Stimulated activated CD8-positive, alpha-beta memory T cell treated with anti-CD3 and anti-CD28 coated beads, Interleukin-7, amount 100 ng/mL, for 1 hour (primary cell): ENCODE data around the gene PTH2R.
"Not testable (repeated sequence)": the region's sequence is repeated elsewhere in the genome, so short reads cannot be mapped to it uniquely, and the experiment has no call there.

Experiments used
- DNase-seq, 2 donors: peaks; one replicate each; pipeline ENCODE4 v3.0.0-alpha.2; 2020; ENCODE audit warnings: low read depth in 2 of 2

Gene PTH2R

DNA sequence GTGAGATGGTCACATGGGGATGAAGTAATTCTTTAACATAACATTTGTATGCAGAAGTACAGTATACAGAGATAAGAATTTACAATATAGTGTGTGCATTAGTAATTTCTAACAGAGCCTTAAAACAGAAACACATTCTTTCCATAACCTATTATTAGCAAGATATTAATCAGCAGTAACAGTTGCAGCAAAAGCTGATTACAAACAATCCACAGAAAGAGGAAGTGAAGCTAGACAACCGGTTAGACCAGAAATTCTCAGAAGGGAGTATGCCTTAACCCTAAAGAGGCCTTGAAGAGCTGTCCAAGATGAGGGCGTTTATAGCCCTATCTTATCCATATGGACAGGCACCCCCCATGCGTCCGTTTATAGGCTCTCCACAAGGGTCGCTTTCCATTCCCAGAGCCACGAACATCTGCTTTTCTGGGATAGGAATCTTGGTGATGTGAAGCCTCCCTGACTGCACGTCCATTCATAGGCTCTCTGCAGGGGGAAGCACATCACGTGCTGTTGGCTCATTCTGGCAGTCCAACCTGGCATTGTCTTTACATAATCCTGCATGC is 75.9 kb downstream of the PTH2R start:
- DNase-seq = not testable (repeated sequence)

DNA sequence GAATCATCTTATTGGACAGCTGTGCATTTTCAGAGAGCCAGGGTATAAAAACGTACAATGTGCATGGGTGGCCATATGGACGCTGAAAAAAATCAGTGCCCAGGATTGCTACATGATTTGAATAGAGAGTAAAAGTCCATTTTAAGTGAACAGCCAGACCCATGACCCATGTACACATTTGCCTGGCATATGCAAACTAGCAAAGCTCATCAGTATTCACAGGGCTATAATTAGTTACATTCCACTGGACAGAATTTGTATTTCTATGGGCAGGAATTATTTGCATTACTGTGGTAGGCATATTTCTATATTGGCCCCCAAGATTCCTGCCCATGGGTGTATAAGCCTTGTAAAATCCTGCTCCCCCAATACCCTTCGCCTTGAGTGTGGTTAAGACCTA is 78.8 kb downstream of the PTH2R start:
- DNase-seq = no peak

DNA sequence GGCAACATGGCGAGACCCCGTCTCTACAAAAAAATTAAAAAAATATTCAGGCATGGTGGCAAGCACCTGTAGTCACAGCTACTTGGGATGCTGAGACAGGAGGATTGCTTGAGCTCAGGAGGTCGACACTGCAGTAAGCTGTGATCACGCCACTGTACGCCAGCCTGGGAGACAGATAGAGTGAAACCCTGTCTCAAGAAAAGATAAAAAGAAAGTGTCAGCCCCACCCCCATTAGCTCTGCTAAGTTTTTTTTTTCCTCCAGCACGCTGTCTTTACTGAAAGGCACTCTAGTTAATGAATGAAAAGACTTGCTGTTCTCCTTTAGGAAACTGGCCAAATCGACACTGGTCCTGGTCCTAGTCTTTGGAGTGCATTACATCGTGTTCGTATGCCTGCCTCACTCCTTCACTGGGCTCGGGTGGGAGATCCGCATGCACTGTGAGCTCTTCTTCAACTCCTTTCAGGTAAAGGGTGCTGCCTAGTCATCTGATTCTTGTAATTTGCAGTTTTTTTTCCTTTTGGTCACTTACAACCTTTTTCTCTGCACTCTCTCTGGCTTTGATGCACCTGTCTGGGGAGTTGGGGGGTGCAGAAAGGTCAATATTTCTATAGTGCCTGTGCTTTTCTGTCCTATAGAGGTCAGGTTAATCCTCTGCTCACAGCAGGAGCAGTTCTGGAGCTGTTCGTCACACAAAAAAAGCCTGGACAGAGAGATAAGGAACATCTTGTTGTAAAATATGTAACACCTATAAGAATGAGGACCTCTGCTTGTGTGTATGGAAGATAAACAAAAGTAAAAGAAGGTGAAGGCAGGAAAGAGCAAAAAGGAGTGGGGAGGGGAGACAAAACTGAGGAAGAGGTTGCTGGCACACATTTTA is 82.3 kb downstream of the PTH2R start:
- DNase-seq = no peak

DNA sequence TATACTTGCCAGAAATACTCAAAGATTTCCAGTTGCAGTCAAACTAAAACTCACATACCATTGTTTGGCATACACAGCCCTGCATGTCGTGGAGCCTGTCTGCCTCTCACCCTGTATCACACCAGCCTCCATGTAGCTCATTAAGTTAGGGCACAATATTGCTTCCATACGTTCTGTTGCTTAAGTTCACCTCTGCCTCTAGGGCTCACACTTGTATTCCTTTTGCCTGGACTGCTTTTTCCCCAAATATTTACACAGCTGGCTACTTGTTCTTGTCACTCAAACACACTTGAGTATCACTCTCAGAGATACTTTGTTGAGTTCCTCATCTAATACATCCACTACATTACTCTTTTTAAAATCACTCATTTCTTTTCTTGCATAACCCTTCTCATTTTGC is 83.1 kb downstream of the PTH2R start:
- no peak for DNase-seq

DNA sequence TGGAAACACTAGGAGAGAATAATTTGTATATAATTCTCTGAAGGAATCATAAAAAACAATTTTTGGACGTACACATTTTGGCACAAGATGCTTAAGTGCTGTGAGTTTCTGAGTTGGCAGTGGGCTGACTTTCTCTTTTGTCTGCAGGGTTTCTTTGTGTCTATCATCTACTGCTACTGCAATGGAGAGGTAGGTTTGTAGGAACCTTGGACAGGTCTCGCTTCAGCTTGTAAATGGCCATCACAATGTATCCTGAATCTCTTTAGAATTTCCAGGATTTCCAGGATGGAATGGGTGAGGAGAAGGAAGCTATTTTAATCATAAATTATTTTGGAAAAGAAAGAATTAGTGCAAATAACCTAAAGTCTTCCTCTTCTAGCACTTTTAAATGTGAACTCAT is 83.9 kb downstream of the PTH2R start:
- DNase-seq = no peak

DNA sequence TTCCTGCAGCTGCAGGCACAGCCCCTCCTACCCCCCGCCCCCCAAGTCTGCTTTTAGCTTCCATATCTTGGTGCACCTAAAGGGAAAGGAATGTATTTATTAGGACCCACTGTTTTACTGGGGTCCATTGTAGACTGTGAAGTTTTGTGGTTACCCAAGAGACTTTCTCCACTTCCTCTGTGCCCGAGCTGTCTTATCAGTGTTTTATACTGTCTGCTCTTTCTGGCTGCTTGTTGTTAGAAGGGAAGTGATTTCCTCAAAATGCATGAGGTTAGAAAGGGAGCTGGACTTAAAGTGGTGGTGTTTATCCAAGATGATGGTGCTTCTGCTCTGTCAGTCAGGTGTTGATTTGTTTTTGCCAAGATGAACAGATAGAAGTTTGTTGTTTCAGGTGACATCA is 85.0 kb downstream of the PTH2R start:
- DNase-seq = no peak

DNA sequence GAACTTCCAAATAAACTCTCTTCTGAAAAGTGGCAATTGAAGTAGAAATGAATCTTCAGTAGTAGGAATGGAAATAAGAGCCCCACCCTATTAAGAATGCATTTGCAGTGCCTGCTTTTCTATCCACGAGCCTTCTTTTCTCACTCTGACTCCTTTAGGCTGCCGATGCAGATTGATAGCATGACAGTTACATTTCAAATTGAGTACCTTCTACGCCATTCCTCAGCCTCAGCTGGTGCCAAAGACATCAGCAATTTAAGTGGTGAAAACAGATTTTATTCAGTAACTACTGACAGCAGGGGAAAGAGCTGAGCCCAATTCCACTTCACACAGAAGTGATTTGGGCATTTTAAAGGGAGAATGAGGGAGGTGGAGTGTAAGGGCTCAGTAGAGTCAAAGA is 85.5 kb downstream of the PTH2R start:
- DNase-seq = no peak

DNA sequence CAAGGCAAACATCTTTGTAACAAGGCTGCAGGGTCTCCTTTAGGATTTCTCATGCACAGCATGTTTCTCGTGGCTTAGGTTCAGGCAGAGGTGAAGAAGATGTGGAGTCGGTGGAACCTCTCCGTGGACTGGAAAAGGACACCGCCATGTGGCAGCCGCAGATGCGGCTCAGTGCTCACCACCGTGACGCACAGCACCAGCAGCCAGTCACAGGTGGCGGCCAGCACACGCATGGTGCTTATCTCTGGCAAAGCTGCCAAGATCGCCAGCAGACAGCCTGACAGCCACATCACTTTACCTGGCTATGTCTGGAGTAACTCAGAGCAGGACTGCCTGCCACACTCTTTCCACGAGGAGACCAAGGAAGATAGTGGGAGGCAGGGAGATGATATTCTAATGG is 86.6 kb downstream of the PTH2R start:
- DNase-seq = no peak

DNA sequence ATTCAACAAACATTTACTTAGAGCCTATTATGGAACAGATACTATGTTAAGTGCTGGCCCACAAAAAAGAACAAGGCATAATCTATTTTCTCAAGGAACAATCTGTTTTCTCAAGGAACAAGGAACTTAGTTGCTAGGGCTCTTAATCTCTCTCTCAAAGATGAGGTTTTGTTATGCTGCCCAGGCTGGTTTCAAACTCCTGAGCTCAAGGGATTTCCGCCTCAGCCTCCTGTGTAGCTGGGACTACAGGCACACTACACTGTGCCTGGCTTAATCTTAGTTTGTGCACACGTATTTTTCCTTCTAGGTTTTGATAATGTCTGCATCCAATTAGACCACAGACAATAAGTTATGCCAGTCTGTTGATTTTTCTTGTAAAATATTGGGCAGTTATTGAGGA is 89.5 kb downstream of the PTH2R start:
- DNase-seq = no peak

DNA sequence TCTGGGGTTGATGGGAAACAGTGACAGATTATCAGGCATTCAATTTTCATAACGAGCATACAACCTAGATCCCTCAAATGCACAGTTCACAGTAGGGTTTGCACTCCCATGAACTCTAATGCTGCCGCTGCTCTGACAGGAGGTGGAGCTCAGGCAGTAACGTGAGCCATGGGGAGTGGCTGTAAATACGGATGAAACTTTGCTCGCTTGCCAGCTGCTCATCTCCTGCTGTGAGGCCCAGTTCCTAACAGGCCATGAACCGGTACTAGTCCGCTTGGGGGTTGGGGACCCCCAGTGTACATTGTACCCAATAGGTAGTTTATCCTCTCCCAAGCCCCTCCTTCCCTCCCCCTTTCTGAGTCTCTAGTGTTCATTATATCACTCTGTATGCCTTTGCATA is 94.6 kb downstream of the PTH2R start:
- no peak for DNase-seq

DNA sequence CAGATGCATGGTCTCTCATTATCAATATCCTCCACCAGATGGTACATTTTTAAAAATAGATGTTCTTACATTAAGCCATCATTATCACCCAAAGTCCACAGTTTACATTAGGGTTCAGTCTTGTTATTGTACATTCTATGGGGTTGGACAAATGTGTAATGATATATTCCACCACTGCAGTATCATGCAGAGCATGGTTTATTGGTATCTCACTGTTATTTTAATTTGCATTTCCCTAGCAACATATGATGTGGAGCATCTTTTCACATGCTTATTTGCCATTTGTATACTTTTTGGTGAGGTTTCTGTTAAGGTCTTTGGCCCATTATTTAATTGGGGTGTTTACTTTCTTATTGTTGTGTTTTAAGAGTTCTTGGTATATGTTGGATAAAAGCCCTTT is 95.7 kb downstream of the PTH2R start:
- no peak for DNase-seq

DNA sequence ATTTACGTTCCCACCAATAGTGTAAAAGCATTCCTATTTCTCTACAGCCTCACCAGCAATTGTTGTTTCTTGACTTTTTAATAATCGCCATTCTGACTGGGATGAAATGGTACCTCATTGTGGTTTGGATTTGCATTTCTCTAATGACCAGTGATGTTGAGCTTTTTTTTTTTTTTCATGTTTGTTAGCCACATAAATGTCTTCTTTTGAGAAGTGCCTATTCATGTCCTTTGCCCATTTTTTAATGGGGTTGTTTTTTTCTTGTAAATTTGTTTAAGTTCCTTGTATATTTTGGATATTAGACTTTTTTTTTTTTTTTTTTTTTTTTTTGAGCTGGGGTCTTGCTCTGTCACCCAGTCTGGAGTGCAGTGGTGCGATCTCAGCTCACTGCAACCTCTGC is 98.8 kb downstream of the PTH2R start:
- DNase-seq = not testable (repeated sequence)

DNA sequence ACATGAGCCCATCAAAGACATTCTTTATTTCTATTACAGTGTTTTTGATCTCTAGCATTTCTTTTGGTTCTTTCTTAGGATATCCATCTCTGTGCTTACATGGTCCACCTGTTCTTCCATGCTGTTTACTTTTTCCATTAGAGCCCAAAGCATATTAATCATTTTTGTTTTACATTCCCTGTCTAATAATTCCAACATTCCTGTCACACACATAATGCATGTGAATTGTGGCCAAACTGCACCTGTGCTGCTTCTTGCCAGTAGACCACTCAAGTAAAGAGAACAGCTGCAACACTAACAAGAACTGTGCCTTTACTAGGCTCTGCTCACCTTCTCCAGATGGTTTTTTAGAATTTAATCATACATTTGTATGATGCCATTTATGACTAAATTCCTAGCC is 103.0 kb downstream of the PTH2R start:
- no peak for DNase-seq

DNA sequence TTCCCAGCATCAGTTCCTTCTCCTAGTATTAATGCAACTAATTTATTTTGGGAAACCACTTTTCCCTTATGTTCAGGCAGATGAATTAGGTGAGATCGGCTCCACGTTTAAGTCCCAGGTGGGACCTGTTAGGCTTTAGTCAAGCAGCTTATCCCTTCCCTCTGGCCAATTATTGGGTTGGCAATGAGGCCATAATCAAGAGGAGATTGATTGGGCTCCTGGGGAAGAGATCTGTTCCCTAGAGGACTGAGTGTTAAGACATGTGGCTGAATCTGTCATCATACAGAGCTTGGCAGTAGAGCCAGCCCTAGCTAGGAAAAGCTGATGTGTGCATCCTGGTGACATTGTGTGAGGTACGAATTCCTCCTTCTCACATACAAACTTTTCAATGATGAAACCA is 104.4 kb downstream of the PTH2R start:
- no peak for DNase-seq

DNA sequence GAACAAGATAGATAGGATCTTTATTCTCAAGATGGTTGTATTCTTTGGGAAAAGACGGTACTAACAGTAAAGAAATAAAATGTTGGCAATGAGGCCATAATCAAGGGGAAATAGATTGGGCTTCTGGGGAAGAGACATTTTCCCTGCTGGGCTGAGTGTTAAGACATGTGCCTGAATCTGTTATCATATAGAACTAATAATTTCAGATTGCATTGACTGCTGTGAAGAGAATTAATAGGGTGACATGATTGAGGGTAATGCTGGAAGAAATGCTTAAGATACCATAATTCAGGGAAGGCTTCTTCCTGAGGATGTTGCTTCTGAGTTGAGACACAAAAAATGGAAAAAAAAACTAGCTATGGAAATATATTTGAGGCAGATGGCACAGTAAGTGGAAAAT is 105.0 kb downstream of the PTH2R start:
- no peak for DNase-seq

DNA sequence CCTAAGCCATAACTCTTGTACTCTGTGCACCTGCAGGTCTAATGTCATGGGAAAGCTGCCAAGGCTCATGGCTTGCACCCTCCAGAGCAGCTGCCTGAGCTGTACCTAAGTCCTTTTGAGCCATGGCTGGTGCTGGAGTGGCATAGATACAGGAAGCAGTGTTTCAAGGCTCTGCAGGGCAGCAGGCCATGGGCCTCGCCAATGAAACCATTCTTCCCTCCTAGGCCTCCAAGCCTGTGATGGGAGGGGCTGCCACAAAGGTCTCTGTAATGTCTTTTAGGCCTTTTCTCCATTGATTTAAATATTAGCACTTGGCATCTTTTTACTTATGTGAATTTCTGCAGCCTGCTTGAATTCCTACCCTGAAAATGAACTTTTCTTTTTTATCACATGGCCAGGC is 108.5 kb downstream of the PTH2R start:
- DNase-seq = no peak

DNA sequence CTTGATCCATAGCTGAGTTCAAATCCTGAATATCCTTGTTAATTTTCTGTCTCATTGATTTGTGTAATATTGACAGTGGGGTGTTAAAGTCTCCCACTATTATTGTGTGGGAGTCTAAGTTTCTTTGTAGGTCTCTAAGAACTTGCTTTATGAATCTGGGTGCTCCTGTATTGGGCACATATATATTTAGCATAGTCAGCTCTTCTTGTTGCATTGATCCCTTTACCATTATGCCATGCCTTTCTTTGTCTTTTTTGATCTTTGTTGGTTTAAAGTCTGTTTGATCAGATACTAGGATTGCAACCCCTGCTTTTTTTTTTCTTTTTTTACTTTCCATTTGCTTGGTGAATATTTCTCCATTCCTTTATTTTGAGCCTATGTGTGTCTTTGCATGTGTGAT is 116.5 kb downstream of the PTH2R start:
- DNase-seq = not testable (repeated sequence)

DNA sequence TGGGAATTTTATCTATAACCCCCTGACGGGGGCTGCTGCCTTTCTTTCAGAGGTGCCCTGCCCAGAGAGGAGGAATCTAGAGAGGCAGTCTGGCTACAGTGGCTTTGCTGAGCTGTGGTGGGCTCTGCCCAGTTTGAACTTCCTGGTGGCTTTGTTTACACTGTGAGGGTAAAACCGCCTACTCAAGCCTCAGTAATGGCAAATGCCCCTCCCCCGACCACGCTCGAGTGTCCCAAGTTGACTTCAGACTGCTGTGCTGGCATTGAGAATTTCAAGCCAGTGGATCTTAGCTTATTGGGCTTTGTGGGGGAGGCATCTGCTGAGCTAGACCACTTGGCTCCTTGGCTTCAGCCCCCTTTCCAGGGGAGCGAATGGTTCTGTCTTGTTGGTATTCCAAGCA is 118.6 kb downstream of the PTH2R start:
- DNase-seq = not testable (repeated sequence)

DNA sequence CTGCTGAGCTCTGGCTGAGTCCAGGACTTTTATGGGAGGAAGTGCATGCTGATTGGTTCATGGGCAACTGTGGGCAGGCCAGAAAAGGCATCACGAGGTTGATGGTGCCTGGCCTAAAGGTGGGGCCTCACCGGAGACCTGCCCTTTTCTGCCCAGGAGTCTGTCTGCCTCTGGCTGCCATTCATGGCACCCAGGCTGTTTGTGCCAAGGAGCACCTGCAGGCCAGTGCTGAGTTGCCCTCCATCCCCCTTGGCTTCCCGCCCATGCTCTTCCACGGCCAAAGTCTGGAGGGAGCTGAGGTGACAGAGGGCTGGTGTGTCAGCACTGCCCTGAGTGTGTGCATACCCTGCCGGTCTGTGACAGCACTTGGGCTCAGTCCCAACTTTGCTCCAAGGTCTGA is 123.2 kb downstream of the PTH2R start:
- DNase-seq = no peak

DNA sequence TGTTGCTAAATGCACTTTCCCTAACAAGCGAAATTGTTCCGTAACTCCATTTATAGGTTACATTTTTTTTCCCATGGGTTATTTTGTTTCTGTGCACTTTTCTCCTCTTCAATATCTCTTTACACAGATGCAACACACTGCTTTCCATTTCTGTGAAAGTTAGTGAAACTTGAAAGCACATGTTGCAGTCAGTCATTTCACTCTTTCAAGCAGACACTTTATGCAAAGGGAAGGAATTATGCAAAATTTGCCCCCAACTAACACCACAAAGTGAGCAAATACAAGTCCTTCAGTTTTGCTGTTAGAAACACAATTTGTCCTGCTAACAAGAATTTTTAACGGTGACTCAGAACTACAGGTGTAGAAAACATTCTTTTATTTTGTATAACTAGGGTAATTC is 124.8 kb downstream of the PTH2R start:
- no peak for DNase-seq

DNA sequence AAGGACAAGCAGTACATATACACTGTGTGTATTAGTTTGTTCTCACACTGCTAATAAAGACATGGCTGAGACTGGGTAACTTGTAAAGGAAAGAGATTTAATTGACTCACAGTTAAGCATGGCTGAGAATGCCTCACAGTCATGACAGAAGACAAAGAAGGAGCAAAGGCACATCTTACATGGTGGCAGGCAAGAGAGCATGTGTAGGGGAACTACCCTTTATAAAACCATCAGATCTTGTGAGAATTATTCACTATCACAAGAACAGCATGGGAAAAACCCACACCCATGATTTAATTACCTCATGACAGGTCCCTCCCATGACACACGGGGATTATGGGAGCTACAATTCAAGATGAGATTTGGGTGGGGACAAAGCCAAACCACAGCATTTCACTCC is 129.0 kb downstream of the PTH2R start:
- DNase-seq = not testable (repeated sequence)

DNA sequence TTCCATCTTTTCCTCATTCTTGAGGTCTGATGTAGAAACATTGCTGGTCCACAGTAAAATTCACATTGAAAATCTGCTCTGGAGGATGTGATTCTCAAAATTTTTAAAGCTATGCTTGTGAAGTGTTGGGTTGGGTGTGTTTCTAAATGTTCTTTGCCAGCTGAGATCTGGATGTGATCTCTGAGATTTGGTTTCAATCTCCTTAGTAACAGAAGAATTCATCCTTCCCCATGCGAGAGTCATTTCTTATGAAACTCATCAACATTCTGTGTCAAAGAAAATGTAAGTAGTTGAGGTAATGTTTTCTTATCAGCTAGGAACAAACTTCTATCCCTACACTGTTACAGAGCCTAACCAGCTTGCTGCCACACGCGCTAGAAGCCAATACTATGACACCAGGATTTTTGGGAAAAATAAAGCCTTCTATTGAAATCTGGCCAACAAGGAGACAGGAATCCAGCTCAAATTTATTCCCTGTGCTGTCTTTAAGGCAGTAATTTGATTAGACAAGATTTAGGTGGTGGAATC is 134.9 kb downstream of the PTH2R start:
- DNase-seq = no peak

DNA sequence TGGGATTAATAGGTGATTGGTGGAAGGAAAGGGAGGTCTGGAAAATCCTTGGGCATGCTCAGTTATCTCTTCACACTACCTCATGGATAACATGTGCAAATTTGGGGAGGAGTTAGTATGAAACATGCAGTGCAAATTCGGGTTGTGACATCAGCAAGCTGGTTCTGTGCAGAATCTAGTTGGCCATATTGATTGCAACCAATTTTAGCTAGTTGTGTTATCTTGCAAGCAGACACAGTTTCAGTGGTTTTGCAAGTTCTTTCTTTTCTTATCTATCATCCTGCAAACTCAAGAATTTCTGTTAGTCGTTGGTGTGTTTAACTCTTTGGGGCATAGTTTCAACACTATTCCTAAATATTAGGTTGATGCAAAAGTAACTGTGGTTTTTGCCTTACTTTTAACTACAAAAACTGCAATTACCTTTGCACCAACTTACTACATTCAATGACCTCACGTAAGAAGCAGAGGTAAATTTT is 135.4 kb downstream of the PTH2R start:
- DNase-seq = no peak
